Epithelial cell of proximal tubule (primary cell): Measurements from ENCODE around the gene PPA1. TPM values are rescaled to one million over a fixed set of nuclear protein-coding genes. Genes with fewer than 3 reads are reported as not detected.
"Not testable (repeated sequence)": the region's sequence is repeated elsewhere in the genome, so short reads cannot be mapped to it uniquely, and the experiment has no call there.

Source experiments
- DNase-seq: peaks from one replicate; pipeline ENCODE4 v3.0.0-alpha.2; 2011; ENCODE audit warnings: low read depth
- H3K4me3 ChIP-seq: 2 replicates; pipeline ENCODE4 v1.5.1; 2011; ENCODE audit warnings: low read depth, mild to moderate bottlenecking, low read length
- total RNA-seq: library from RNA; depleted of rRNA; stranded (reverse); fragments of >200 nt; gene quantifications from 2 replicates; pipeline ENCODE4 v1.2.3, GENCODE V29; 2015
- TF ChIP-seq, protein P1 (sequence below): conservative IDR thresholded peaks from 2 replicates; pipeline ENCODE4 v1.5.1; 2012; ENCODE audit warnings: low read depth, mild to moderate bottlenecking, low read length

The PPA1 gene
- total RNA-seq, 1 donor from 2014 or later: 245 TPM

DNA sequence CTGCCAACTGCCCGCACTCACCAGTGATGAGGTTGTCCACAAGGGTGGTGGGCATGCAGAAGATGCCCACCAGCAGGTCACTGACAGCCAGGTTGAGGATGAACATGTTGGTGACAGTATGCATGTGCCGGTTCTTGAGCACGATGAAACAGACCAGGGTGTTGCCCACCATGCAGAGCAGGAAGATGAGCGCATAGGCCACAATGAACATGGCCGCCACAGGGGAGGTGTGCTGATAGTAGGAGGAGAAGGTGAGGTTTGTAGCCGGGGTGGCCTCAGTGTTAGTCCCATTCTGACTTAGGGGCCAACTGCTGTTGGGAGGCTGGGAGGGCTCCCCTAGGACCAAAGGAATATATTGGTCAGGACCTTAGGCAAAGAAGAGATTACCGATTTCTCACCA is 32.8 kb upstream of the PPA1 start:
- TF ChIP-seq, protein P1, sequence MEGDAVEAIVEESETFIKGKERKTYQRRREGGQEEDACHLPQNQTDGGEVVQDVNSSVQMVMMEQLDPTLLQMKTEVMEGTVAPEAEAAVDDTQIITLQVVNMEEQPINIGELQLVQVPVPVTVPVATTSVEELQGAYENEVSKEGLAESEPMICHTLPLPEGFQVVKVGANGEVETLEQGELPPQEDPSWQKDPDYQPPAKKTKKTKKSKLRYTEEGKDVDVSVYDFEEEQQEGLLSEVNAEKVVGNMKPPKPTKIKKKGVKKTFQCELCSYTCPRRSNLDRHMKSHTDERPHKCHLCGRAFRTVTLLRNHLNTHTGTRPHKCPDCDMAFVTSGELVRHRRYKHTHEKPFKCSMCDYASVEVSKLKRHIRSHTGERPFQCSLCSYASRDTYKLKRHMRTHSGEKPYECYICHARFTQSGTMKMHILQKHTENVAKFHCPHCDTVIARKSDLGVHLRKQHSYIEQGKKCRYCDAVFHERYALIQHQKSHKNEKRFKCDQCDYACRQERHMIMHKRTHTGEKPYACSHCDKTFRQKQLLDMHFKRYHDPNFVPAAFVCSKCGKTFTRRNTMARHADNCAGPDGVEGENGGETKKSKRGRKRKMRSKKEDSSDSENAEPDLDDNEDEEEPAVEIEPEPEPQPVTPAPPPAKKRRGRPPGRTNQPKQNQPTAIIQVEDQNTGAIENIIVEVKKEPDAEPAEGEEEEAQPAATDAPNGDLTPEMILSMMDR: no peak
- no peak for DNase-seq
- no peak overlapping the region for H3K4me3 ChIP-seq

DNA sequence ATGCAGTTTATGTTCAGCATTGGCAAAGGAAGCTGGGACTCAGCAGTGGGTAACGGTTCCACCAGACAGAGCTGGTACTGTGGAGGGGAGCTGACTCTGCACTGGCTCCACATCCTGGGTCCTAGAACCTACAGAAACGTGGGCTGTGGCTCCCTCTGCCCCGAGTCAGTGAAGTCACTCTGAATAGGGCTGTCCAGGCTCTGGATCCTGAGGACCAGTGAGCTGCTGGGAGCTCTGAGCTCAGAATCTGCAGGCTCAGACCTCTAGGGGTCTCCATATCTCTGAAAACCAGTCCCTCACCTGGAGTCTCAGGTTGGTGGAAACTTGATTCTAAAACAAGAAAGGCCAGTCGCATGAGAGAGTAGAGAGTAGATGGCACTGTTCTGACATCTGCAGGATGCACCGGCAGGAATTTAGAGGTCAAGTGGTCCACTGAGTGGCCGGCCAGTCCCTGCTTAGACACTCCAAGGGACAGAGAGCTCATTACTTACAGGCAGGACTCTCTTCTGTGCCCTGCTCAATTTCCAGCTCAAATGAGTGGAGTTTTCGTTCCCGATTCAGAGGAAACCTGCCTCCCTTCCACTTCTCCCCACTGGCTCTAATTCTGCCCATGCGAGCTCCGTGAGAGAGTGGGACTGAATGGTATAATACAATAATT is 31.9 kb upstream of the PPA1 start:
- TF ChIP-seq, protein P1: peak; percentile 61
- H3K4me3 ChIP-seq: no peak overlapping the region
- DNase-seq: no peak

DNA sequence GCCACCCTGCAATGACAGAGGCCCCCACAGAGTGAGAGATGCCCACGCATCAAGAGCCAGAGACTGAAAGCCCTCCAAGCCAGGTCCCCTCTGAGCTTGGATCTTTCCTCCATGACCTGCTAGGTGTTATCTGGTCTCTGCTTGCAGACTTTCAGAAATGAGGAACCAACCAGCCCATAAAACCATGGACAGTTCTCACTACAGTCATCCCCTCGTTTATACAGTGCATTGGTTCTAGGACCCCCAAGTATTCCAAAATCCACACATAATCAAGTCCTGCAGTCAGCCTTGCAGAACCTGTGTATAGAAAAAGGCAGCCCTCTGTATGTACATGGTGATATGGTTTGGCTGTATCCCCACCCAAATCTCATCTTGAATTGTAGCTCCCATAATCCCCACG is 27.5 kb upstream of the PPA1 start:
- no peak overlapping the region for H3K4me3 ChIP-seq
- TF ChIP-seq, protein P1: no peak
- no peak for DNase-seq

DNA sequence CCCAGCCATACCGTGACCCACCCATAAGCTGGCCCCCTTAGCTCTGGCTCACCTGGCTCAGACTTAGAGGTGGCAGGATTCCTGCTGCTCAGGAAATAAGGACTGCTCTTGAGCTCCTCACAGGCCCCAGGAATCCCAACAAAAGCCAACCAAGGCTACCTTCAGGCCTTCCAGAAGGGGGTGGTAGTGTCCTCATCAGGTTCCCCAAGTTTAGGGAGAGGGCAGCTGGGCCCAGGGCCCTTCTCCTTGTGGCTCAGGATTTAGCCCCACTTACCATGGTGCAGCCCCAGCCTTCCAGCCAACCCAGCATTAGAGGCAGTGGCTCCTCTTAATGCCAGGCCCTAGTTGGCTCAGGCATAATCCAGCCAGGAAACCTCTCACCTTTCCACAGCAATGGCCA is 27.0 kb upstream of the PPA1 start:
- TF ChIP-seq, protein P1: no peak
- no peak for DNase-seq
- H3K4me3 ChIP-seq: no peak overlapping the region

DNA sequence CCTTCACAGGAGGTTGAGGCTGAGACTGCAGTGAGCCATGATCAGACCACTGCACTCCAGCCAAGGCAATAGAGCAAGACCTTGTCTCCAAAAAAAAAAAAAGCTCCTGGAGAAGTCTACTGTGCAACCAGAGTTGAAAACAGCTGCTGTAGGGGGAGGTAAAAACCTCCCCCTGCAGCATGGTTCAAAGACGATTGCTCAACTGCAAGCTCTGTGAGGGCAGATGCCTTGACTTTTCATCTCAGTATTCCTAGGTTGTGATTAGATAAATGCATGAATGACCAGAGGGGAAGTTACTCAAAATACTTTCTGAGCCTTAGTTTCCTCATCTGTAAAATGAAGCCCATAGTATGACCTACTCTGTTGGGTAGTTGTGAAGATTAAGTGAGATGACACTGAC is 25.0 kb upstream of the PPA1 start:
- TF ChIP-seq, protein P1: no peak
- DNase-seq: no peak
- no peak overlapping the region for H3K4me3 ChIP-seq

DNA sequence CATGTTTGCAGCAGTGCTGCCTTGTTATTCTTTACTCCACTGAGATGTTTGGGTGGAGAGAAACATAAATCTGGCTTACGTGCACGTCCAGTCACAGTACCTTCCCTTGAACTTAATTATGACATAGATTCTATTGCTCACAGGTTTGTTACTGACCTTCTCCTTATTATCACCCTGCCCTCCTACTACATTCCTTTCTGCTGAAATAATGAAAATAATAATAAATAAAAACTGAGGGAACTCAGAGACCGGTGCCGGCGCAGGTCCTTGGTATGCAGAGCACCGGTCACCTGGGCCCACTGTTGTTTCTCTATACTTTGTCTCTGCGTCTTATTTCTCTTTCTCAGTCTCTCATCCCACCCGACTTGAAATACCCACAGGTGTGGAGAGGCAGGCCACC is 24.6 kb upstream of the PPA1 start:
- not testable (repeated sequence) for DNase-seq, H3K4me3 ChIP-seq

DNA sequence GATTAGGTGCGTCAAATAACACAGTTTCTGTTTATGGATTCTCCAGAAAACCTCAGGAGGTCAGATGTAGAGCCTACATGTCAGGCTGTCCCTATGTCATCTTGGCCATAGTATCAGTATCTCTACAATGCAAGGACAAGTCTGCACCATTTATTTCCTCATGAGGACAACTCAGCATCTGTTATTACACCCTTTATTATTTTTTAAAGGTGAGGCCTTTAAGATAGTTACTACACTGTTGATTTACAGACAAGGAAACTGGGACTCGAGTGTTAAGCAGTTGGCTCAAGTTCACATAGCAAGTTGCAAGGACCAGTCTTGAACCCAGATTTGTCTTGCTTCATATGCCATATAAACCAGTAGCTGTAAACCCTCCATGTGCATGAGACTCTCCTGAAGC is 23.2 kb upstream of the PPA1 start:
- no peak for DNase-seq
- H3K4me3 ChIP-seq: no peak overlapping the region
- TF ChIP-seq, protein P1: no peak
